MCF 10A (cell line): ENCODE results near the gene PCYT1B. TPM values are rescaled to one million over a fixed set of nuclear protein-coding genes. Genes with fewer than 3 reads are reported as not detected.

Experiments used
- Bru-seq: library from RNA; stranded (reverse); fragments of 400-500 nt; gene quantifications from one replicate; lab custom pipeline; 2021; lab: Mats Ljungman, UMichigan
- BruChase-seq, 2 experiments: library from RNA; stranded (reverse); fragments of 400-500 nt; gene quantifications; one replicate each; lab custom pipeline; 2021; lab: Mats Ljungman, UMichigan
- BruUV-seq: library from RNA; stranded (reverse); fragments of 400-500 nt; replicated peaks from 2 replicates; lab custom pipeline; 2021; lab: Mats Ljungman, UMichigan
- CTCF ChIA-PET: fragments of 300-600 bp; sonication (Branson Sonifier 250); formaldehyde crosslinking; extraction: SDS; loops from one replicate; lab custom pipeline; 2021; ENCODE audit warnings: antibody characterized with exemption, inconsistent platforms; lab: Yijun Ruan, JAX
- POLR2A ChIA-PET: fragments of 300-600, 350-650 bp; sonication (Branson Sonifier 250); formaldehyde crosslinking; extraction: SDS; loops from one replicate; lab custom pipeline; 2020; ENCODE audit warnings: antibody characterized with exemption, inconsistent platforms; lab: Yijun Ruan, JAX
- DNase-seq: peaks from one replicate; pipeline ENCODE4 v3.0.0-alpha.2; 2018; ENCODE audit not compliant: unreplicated experiment
- H3K27ac Mint-ChIP-seq: one replicate; pipeline ENCODE4 v1.8.0; 2022; ENCODE audit warnings: mild to moderate bottlenecking, low read depth, mixed read lengths; ENCODE audit not compliant: unreplicated experiment
- H3K27me3 Mint-ChIP-seq: one replicate; pipeline ENCODE4 v1.8.0; 2022; ENCODE audit warnings: mixed read lengths; ENCODE audit not compliant: insufficient read depth, unreplicated experiment
- H3K36me3 Mint-ChIP-seq: one replicate; pipeline ENCODE4 v1.8.0; 2022; ENCODE audit warnings: mild to moderate bottlenecking, moderate library complexity, mixed read lengths; ENCODE audit not compliant: insufficient read depth, unreplicated experiment
- H3K4me1 Mint-ChIP-seq: one replicate; pipeline ENCODE4 v1.8.0; 2022; ENCODE audit warnings: mixed read lengths; ENCODE audit not compliant: insufficient read depth, unreplicated experiment
- H3K4me3 Mint-ChIP-seq: one replicate; pipeline ENCODE4 v1.8.0; 2022; ENCODE audit warnings: mild to moderate bottlenecking, moderate library complexity, mixed read lengths; ENCODE audit not compliant: unreplicated experiment
- H3K9me3 Mint-ChIP-seq: one replicate; pipeline ENCODE4 v1.8.0; 2022; ENCODE audit warnings: mixed read lengths; ENCODE audit not compliant: unreplicated experiment
- intact Hi-C: fragments of 100-400 bp; cut with micrococcal nuclease; formaldehyde crosslinking; loops from 2 replicates; pipeline ENCODE4 v1.14.1; 2022
- long read RNA-seq: library from polyadenylated mRNA; stranded (forward); transcript quantifications from one replicate; pipeline ENCODE4 v2.0.0, GENCODE V29; 2022
- total RNA-seq: library from RNA; stranded (reverse); gene quantifications from 2 replicates; pipeline ENCODE4 v1.2.3, GENCODE V29; 2022
- TF ChIP-seq, protein P1 (sequence below): fragments of 200-600 bp; IDR thresholded peaks from one replicate; pipeline ENCODE4 v1.8.0; 2022; ENCODE audit warnings: antibody characterized with exemption, mild to moderate bottlenecking; ENCODE audit not compliant: unreplicated experiment

PCYT1B gene
- total RNA-seq (not detected in 2 replicates), Bru-seq, nascent RNA (percentile 1 among the genes with signal in this experiment), BruChase-seq, experiment 1, labeled RNA remaining after a 6-hour chase (percentile 2 among the genes with signal in this experiment), BruChase-seq, experiment 2, labeled RNA remaining after a 2-hour chase (not detected)
- long read RNA-seq = 0 reads

DNA sequence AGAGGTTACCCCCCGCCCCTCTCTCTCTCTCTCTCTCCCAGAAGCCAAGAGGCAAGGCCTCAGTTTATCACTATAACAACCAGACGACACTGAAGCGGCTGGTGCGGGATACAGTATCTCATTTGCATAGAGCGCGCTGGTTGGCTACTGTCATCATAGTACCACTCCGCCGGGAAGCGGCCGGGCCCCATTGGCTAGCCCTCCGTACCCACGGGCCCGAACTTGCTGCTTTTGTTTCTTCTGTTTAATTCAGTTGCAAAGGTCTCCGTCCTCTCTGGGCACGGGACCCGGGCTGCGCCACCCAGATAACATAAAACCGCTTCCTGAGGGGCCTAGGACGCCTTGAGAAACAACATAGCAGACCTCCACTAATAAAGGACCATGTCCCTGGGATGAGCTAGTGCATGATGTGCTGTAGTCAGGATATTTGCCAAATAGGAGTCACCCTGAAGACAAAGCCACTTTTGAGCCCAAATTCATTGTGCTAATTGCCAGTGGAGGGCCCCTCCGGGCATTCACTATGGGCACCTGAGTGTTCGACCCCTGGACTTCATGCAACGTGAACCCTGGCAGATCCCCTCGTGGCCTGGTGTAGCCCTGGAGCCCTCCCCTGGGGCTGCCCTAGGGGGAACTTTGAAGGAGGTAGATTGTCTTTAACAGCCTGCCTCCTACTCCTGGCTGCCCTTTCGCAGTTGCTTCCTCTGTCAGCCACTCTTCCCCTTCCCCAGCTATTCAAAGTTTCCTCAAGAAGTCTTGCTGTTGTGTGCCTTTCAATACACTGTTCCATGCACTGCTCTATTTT, at the start of gene PCYT1B:
PCYT1B (minus strand) TSS at position 91 of the 802 bp plus-strand sequence. CDS start 242 bp downstream, outside the sequence.
- intact Hi-C loops = no loop called here
- Mint-ChIP-seq H3K9me3 (no peaks in the 10 kb centered on the region), H3K27ac (no peak within 1 kb of the TSS), H3K4me1 (no peaks in the 10 kb centered on the region), H3K27me3 (peaks cover 45% of the 10 kb centered on the region), H3K4me3 (no peak within 1 kb of the TSS), H3K36me3 (no peaks in the 10 kb centered on the region)
- DNase-seq = peak; percentile 31
- ChIA-PET POLR2A (no interaction called here), CTCF (interaction anchor here (0.6 kb wide), 1 partner anchor 252 kb away, joined by 3 read pairs; no protein-coding TSS in a partner anchor)
- BruUV-seq = no TSS peak
- TF ChIP-seq, protein P1, sequence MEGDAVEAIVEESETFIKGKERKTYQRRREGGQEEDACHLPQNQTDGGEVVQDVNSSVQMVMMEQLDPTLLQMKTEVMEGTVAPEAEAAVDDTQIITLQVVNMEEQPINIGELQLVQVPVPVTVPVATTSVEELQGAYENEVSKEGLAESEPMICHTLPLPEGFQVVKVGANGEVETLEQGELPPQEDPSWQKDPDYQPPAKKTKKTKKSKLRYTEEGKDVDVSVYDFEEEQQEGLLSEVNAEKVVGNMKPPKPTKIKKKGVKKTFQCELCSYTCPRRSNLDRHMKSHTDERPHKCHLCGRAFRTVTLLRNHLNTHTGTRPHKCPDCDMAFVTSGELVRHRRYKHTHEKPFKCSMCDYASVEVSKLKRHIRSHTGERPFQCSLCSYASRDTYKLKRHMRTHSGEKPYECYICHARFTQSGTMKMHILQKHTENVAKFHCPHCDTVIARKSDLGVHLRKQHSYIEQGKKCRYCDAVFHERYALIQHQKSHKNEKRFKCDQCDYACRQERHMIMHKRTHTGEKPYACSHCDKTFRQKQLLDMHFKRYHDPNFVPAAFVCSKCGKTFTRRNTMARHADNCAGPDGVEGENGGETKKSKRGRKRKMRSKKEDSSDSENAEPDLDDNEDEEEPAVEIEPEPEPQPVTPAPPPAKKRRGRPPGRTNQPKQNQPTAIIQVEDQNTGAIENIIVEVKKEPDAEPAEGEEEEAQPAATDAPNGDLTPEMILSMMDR = no peak

DNA sequence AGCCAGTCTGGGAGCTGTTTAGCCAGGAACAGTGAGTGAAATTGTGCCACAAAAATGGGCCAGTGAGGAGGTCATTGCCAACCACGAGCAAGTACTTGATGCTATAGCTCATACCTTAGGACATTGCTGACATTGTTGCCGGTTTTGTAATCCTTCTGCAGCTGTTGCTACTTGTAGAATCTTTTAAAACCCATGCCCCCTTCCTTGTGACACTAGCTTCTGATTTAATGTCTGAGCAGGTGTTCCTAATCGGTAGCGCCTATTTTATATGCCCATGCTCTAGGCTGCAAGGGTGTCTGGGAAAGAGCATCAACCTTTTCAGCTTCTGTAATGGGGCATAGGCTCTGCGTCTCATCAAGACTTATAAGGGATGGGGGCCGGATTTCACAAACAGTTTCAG, 49.1 kb upstream of the PCYT1B start:
- POLR2A ChIA-PET = no interaction called here
- CTCF ChIA-PET = interaction anchor here (0.6 kb wide), 2 partner anchors 616 to 1079 kb away, joined by 3 to 4 read pairs; no protein-coding TSS in a partner anchor
- TF ChIP-seq, protein P1 = no peak

DNA sequence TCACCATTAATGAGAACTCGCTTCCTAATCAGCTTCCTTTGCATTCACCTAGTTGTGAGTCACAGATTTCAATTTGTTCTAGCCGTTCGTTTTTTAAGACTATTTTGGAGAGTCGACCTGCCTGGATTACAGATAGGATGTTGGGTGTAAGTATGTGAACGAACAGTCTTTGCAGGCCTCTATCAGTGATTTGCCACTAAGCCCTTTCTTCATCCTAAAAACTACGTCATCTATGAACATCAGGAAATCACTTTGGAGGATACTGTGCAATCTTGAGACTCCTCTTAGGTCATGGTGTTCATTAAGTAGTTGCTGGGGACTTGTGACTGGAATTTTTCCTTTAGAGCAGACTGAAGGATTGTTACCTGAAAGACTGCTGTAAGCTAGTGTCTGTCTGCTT, 47.7 kb upstream of the PCYT1B start:
- ChIA-PET POLR2A (interaction anchor here (0.7 to 0.9 kb wide), 3 partner anchors 11 to 19 kb away, joined by 3 to 4 read pairs (median 4); no protein-coding TSS in a partner anchor), CTCF (interaction anchor here (0.6 kb wide), 1 partner anchor 1109 kb away, joined by 3 read pairs; no protein-coding TSS in a partner anchor)
- H3K4me3 Mint-ChIP-seq = peak overlapping the region; percentile 88
- DNase-seq = no peak
- intact Hi-C loops = no loop called here
- no TSS peak for BruUV-seq
- no peaks in the 10 kb centered on the region for H3K9me3 Mint-ChIP-seq
- H3K36me3 Mint-ChIP-seq = no peaks in the 10 kb centered on the region
- H3K27me3 Mint-ChIP-seq = no peaks in the 10 kb centered on the region
- peak overlapping the region; percentile 75 for H3K27ac Mint-ChIP-seq
- H3K4me1 Mint-ChIP-seq = no peaks in the 10 kb centered on the region
- TF ChIP-seq, protein P1 = no peak

More for the DNA sequence above, 49.1 kb upstream of the PCYT1B start:
- DNase-seq = no peak
- Mint-ChIP-seq H3K27me3 (no peaks in the 10 kb centered on the region), H3K36me3 (no peaks in the 10 kb centered on the region), H3K4me1 (no peaks in the 10 kb centered on the region), H3K4me3 (no peak overlapping the region), H3K9me3 (no peaks in the 10 kb centered on the region), H3K27ac (no peak overlapping the region)
- intact Hi-C loops = no loop called here
- no TSS peak for BruUV-seq
